GM12878 (cell line): ENCODE measurements around the gene SPTLC2. TPM values are rescaled to one million over a fixed set of nuclear protein-coding genes. Genes with fewer than 3 reads are reported as not detected.

Source experiments
- ATAC-seq: fragments of 200-7000 bp; cut with Tn5 transposase; 3 replicates; pipeline ENCODE4 v1.9.1; 2020; ENCODE audit warnings: mild to moderate bottlenecking, moderate library complexity
- BruUV-seq: library from RNA; stranded (reverse); fragments of 400-500 nt; replicated peaks from 2 replicates; lab custom pipeline; 2021; lab: Mats Ljungman, UMichigan
- CTCF ChIA-PET: fragments of 300-600 bp; sonication (Branson Sonifier 250); formaldehyde crosslinking; extraction: SDS; loops from one replicate; lab custom pipeline; 2021; ENCODE audit warnings: inconsistent platforms; lab: Yijun Ruan, JAX
- POLR2A ChIA-PET: fragments of 350-600 bp; formaldehyde crosslinking; extraction: SDS; loops from one replicate; lab custom pipeline; 2021; ENCODE audit warnings: inconsistent platforms; lab: Charles Lee
- RAD21 ChIA-PET: fragments of 300-600 bp; sonication (Branson Sonifier 250); formaldehyde crosslinking; loops from one replicate; lab custom pipeline; 2023; ENCODE audit warnings: antibody characterized with exemption; ENCODE audit not compliant: unreplicated experiment; lab: Charles Lee
- SMC1A ChIA-PET: fragments of 300-600 bp; sonication (Branson Sonifier 250); formaldehyde crosslinking; loops from one replicate; lab custom pipeline; 2023; ENCODE audit not compliant: unreplicated experiment, uncharacterized antibody; lab: Charles Lee
- DNase-seq: peaks from one replicate; pipeline ENCODE4 v3.0.0-alpha.2; 2011; ENCODE audit warnings: low read depth, low spot score
- FAIRE-seq: peaks from 3 replicates; lab custom pipeline; 2011; peaks lifted over from hg19 to GRCh38; lab: Jason Lieb, UNC
- H2AFZ ChIP-seq: 2 replicates; pipeline ENCODE4 v1.6.0; 2011; ENCODE audit warnings: low read depth, low read length, control low read depth; ENCODE audit not compliant: control insufficient read depth
- H3K27ac ChIP-seq: 2 replicates; pipeline ENCODE4 v1.5.1; 2011; ENCODE audit warnings: control low read depth; ENCODE audit not compliant: control insufficient read depth, insufficient read depth
- H3K27me3 ChIP-seq, 2 experiments: replicated peaks in 1 of 2; 2 replicates each; pipeline versions ENCODE4 v1.6.0 to v1.6.1; 2011; ENCODE audit warnings: low read length in 1 of 2; ENCODE audit not compliant: control insufficient read depth in 2 of 2, insufficient read depth in 2 of 2
- H3K36me3 ChIP-seq, 2 experiments: 2 replicates each; pipeline ENCODE4 v1.5.1; 2011; ENCODE audit warnings: low read length in 1 of 2; ENCODE audit not compliant: control insufficient read depth in 2 of 2, insufficient read depth in 2 of 2
- H3K4me1 ChIP-seq: 2 replicates; pipeline ENCODE4 v1.6.1; 2011; ENCODE audit warnings: mild to moderate bottlenecking, low read length, moderate library complexity, mixed read lengths; ENCODE audit not compliant: control insufficient read depth, insufficient read depth
- H3K4me2 ChIP-seq: 2 replicates; pipeline ENCODE4 v1.6.0; 2011; ENCODE audit warnings: control low read depth; ENCODE audit not compliant: control insufficient read depth, insufficient read depth
- H3K4me3 ChIP-seq: fragments of 200-600 bp; sonication (generic); 2 replicates; pipeline ENCODE4 v1.5.1; 2016
- H3K79me2 ChIP-seq: 2 replicates; pipeline ENCODE4 v1.6.0; 2011; ENCODE audit warnings: low read length; ENCODE audit not compliant: control insufficient read depth, insufficient read depth
- H3K9ac ChIP-seq: 2 replicates; pipeline ENCODE4 v1.8.0; 2011; ENCODE audit warnings: low read length, control low read depth, mixed read lengths; ENCODE audit not compliant: control insufficient read depth, insufficient read depth
- H3K9me3 ChIP-seq: replicated peaks from 3 replicates; pipeline ENCODE4 v1.5.1; 2011; ENCODE audit warnings: mild to moderate bottlenecking, low read length; ENCODE audit not compliant: control insufficient read depth, insufficient read depth
- H4K20me1 ChIP-seq: 2 replicates; pipeline ENCODE4 v1.6.0; 2011; ENCODE audit not compliant: control insufficient read depth, insufficient read depth
- CHD2 ChIP-seq: IDR thresholded peaks from 2 replicates; pipeline ENCODE4 v1.6.1; 2011; ENCODE audit warnings: low read depth, low read length, improper control_type of control experiment, borderline replicate concordance
- GABPA ChIP-seq: IDR thresholded peaks from 2 replicates; pipeline ENCODE4 v1.6.1; 2014; ENCODE audit warnings: antibody characterized with exemption, low read depth, mild to moderate bottlenecking, inconsistent platforms
- MTA2 ChIP-seq: fragments of 450-650 bp; IDR thresholded peaks from 2 replicates; pipeline ENCODE4 v1.6.1; 2016; ENCODE audit warnings: low read depth, mild to moderate bottlenecking, moderate library complexity
- NFYA ChIP-seq: IDR thresholded peaks from 2 replicates; pipeline ENCODE4 v1.6.1; 2011; ENCODE audit warnings: low read depth, mild to moderate bottlenecking, low read length, improper control_type of control experiment, borderline replicate concordance
- PAX5 ChIP-seq: IDR thresholded peaks from 2 replicates; pipeline ENCODE4 v1.6.1; 2011; ENCODE audit warnings: low read depth, low read length, borderline replicate concordance
- POLR2AphosphoS2 ChIP-seq: IDR thresholded peaks from 2 replicates; pipeline ENCODE4 v1.6.1; 2011; ENCODE audit warnings: low read depth, mild to moderate bottlenecking, low read length, improper control_type of control experiment, moderate library complexity
- SIX5 ChIP-seq: IDR thresholded peaks from 2 replicates; pipeline ENCODE4 v1.6.1; 2011; ENCODE audit warnings: mild to moderate bottlenecking, low read depth, low read length, moderate library complexity; ENCODE audit not compliant: severe bottlenecking
- SP1 ChIP-seq: IDR thresholded peaks from one replicate; pipeline ENCODE4 v1.6.1; 2011; ENCODE audit warnings: low read depth, low read length
- SRF ChIP-seq, 2 experiments: IDR thresholded peaks; 2 replicates each; pipeline ENCODE4 v1.6.1; 2011; ENCODE audit warnings: low read depth in 2 of 2, low read length in 2 of 2, mild to moderate bottlenecking in 1 of 2, moderate library complexity in 1 of 2
- TBL1XR1 ChIP-seq: IDR thresholded peaks from 2 replicates; pipeline ENCODE4 v1.6.1; 2012; ENCODE audit warnings: low read depth, low read length, improper control_type of control experiment
- TCF3 ChIP-seq: IDR thresholded peaks from 2 replicates; pipeline ENCODE4 v1.6.1; 2012; ENCODE audit warnings: low read depth, mild to moderate bottlenecking, low read length, borderline replicate concordance; ENCODE audit not compliant: insufficient read depth
- WGBS: methylation state at CpG from one replicate; pipeline ENCODE4 v1.1.6; 2016; ENCODE audit warnings: low lambda C conversion rate; ENCODE audit not compliant: insufficient replicate concordance, insufficient coverage; ENCODE audit errors: missing lambda C conversion rate; 5-methylcytosine and 5-hydroxymethylcytosine counted together
- in situ Hi-C: fragments of 300-500 bp; cut with MboI; formaldehyde crosslinking; loops from 9 replicates; pipeline ENCODE4 v1.14.3; 2018; ENCODE audit warnings: mixed read lengths
- intact Hi-C: fragments of 100-400 bp; cut with micrococcal nuclease; formaldehyde crosslinking; loops from one replicate; pipeline ENCODE4 v1.14.2; 2022; ENCODE audit not compliant: unreplicated experiment
- polyA plus RNA-seq, 11 experiments: library from polyadenylated mRNA; depleted of rRNA in 4 of 11; unstranded in 6 of 11; stranded (reverse) in 5 of 11; fragments of >200 nt; fragmentation: Nextera tagmentation in 4 of 11; fragmentation: Illumina TruSeq in 1 of 11; extraction: Ambion mirVana in 4 of 11; extraction: Trizol in 1 of 11; gene quantifications; 1 replicate in 1 of 11; 2 replicates in 10 of 11; pipeline versions ENCODE4 v1.2.1 to v1.2.3, GENCODE V29; 2011 to 2016; ENCODE audit warnings: inconsistent platforms in 2 of 11, missing spikeins in 2 of 11, low read depth in 1 of 11
- total RNA-seq, 4 experiments: library from RNA; depleted of rRNA in 3 of 4; stranded (reverse); fragments of >200 nt in 3 of 4; fragmentation: Illumina TruSeq in 1 of 4; extraction: Trizol in 1 of 4; gene quantifications; 2 replicates each; pipeline versions ENCODE4 v1.2.1 to v1.2.3, GENCODE V29; 2013 to 2021

Gene SPTLC2
- total and polyA plus RNA-seq, 10 of the 15 experiments (the other 5 are each of a cell fraction or from before 2014, with no cell fraction given): 6.9 to 35.1 (median 19.7) TPM

DNA sequence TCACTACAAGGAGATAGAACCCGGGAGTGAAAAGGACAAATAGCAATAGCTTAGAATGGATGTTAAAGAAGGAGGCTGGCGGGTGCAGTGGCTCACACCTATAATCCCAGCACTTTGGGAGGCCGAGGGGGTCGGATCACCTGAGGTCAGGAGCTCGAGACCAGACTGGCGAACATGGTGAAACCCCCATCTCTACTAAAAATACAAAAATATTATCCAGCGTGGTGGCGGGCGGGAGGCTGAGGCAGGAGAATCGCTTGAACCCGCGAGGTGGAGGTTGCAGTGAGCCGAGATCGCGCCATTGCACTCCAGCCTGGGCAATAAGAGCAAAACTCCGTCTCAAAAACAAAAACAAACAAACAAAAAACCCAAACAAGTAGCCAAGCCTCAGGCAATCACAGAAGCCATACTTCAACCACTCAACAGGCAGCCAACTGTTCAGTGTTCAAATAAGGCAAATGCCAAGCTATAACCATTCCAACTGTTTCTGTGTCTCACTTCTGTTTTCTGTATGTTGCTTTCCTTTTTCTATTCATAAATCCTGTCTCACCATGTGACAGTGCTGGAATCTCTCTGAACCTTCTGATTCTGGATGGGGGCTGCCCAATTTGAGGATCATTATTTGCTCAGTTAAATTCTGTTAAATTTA lies 3.9 kb upstream of the SPTLC2 start:
- H2AFZ ChIP-seq: no peak overlapping the region
- H3K27ac ChIP-seq: no peak overlapping the region
- no peak for ATAC-seq
- H3K4me3 ChIP-seq: no peak overlapping the region
- H3K27me3 ChIP-seq: no peaks in the 10 kb centered on the region
- H3K79me2 ChIP-seq: peaks cover 8% of the 10 kb centered on the region
- ChIA-PET POLR2A (interaction anchor here (0.7 kb wide), 1 partner anchor 114 kb away, joined by 3 read pairs; no protein-coding TSS in a partner anchor), RAD21 (no interaction called here), SMC1A (no interaction called here), CTCF (interaction anchor here (1.1 to 1.2 kb wide), 2 partner anchors 12 to 68 kb away, joined by 3 read pairs; no protein-coding TSS in a partner anchor)
- no peaks in the 10 kb centered on the region for H3K9me3 ChIP-seq
- H3K9ac ChIP-seq: no peak overlapping the region
- no peak for FAIRE-seq
- intact Hi-C loops (no loop called here), in situ Hi-C loops (no loop called here)
- no peaks in the 10 kb centered on the region for H3K4me1 ChIP-seq
- no peak overlapping the region for H3K4me2 ChIP-seq
- no peak for TF ChIP-seq SRF (IDR thresholded peaks at IDR 0.05; ENCODE audit: low read depth in 2 of 2, low read length in 2 of 2)
- no TSS peak for BruUV-seq
- no peaks in the 10 kb centered on the region for H3K36me3 ChIP-seq
- DNase-seq: no peak
- WGBS: 89% methylated on average over 15 of the region's 16 CpGs
- no peaks in the 10 kb centered on the region for H4K20me1 ChIP-seq

DNA sequence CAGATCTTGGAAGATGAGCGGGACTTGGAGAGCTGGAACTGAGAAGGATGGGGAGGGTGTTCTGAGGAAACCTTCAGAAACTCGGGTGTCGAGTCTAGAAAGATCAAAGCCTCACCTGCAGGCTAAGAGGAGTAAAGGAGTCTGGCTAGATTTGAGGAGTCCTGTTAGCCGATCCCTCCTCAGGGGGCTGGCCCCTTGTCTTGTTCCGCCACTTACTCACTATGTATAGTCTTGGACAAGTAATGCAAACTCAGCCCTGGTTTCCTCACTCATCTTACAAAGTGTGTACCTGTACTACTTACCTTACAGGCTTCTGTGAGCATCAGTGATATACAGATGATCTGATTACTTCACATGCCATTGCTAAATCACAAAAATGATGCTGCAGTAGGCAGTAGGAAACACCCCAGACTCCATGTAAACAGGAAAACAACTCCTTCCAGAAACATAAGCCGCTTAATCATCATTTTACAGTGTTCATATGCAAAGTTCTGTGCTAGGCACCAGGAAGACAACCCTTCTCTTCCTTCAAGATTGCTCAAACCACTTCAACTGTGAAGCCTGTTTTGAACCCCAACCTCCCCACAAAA lies 2.0 kb upstream of the SPTLC2 start:
- no peak overlapping the region for H3K27ac ChIP-seq
- H3K4me1 ChIP-seq: no peaks in the 10 kb centered on the region
- H3K9ac ChIP-seq: no peak overlapping the region
- H3K36me3 ChIP-seq: no peaks in the 10 kb centered on the region
- CTCF ChIA-PET: interaction anchor here (0.6 to 2.6 kb wide), 5 partner anchors 11 to 66 kb away, joined by 3 to 10 read pairs (median 4); no protein-coding TSS in a partner anchor
- WGBS: 83% methylated on average over 6 of the region's 6 CpGs
- intact Hi-C loops (loop anchor here (5.0 to 10.0 kb wide), 2 partner anchors 76 to 86 kb away; partner anchors contain the start of genes ALKBH1 and SLIRP), in situ Hi-C loops (no loop called here)
- H3K27me3 ChIP-seq: no peaks in the 10 kb centered on the region
- DNase-seq (no peak), ATAC-seq (no peak), FAIRE-seq (no peak)
- no peaks in the 10 kb centered on the region for H4K20me1 ChIP-seq
- TF ChIP-seq SIX5 (no peak), CHD2 (no peak), TBL1XR1 (no peak), SP1 (no peak), GABPA (no peak), TCF3 (no peak), PAX5 (no peak), NFYA (no peak), MTA2 (no peak), POLR2AphosphoS2 (no peak)
- no peak overlapping the region for H3K4me3 ChIP-seq
- POLR2A ChIA-PET: no interaction called here
- RAD21 ChIA-PET: interaction anchor here (1.4 to 1.6 kb wide), 2 partner anchors 11 to 66 kb away, joined by 6 to 7 read pairs; no protein-coding TSS in a partner anchor
- H3K4me2 ChIP-seq: no peak overlapping the region
- no TSS peak for BruUV-seq
- SMC1A ChIA-PET: interaction anchor here (0.5 to 2.6 kb wide), 6 partner anchors 11 to 69 kb away, joined by 3 to 11 read pairs (median 5); no protein-coding TSS in a partner anchor
- no peaks in the 10 kb centered on the region for H3K9me3 ChIP-seq
- no peak overlapping the region for H2AFZ ChIP-seq
- H3K79me2 ChIP-seq: peaks cover 19% of the 10 kb centered on the region
